Measurements from ENCODE around the gene S1PR4. TPM values are rescaled to one million over a fixed set of nuclear protein-coding genes. Genes with fewer than 3 reads are reported as not detected.

Gene S1PR4
- total and polyA plus RNA-seq, 2 experiments from 2014 or later = 0.07 TPM; not detected in 1

DNA sequence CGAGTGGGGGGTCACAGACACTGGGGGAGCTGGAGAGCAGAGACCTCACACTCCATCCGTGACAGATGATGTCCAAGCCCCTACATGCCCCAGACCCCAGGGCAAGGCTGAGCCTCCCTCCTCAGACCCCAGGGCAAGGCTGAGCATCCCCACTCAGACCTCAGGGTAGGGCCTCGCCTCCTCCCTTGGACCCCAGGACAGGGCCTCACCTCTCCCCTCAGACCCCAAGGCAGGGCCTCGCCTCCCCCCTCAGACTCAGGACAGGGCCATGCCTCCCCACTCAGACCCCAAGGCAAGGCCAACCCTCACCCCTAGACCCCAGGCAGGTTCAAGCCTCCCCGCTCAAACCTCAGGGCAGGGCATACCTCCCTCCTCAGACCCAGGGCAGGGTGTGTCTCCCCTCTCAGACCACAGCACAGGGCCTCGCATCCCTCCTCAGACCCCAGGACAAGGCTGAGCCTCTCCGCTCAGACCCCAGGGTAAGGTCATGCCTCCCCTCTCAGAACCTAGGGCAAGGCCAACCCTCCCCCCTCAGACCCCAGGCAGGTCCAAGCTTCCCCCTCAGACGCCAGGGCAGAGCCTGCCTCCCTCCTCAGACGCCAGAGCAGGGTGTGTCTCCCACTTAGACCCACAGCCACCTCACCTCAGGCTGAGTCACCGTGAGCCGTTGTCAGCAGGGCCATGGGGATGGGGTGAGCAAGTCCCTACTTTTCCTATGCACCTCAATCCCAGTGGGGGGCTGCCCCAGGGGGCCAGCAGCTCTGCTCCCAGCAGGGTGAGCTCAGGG is 1.7 kb upstream of the S1PR4 start:
- no peaks in the 10 kb centered on the region for H4K20me1 ChIP-seq (ENCODE audit: insufficient read depth, poor library complexity, severe bottlenecking)
- no peaks in the 10 kb centered on the region for H3K79me2 ChIP-seq
- no peaks in the 10 kb centered on the region for H3K9me3 ChIP-seq (ENCODE audit: low read depth)
- 70% methylated on average over 7 of the region's 11 CpGs for WGBS (ENCODE audit: low lambda C conversion rate, missing lambda C conversion rate)
- TF ChIP-seq EZH2phosphoT487 (IDR thresholded peaks at IDR 0.05; ENCODE audit: low read depth, severe bottlenecking, unreplicated experiment) (no peak), EZH2 (IDR thresholded peaks at IDR 0.05; ENCODE audit: borderline replicate concordance) (no peak), CTCF (IDR thresholded peaks at IDR 0.05; ENCODE audit: poor library complexity) (no peak)
- H3K4me1 ChIP-seq (ENCODE audit: insufficient read depth) = no peaks in the 10 kb centered on the region
- peak; percentile 57 for DNase-seq (ENCODE audit: low spot score)
- H3K4me2 ChIP-seq = no peak overlapping the region
- H3K9me2 ChIP-seq (replicated peaks; ENCODE audit: insufficient read depth) = no peaks in the 10 kb centered on the region
- no peak overlapping the region for H3K4me3 ChIP-seq
- H3K27me3 ChIP-seq = no peaks in the 10 kb centered on the region
- H2AFZ ChIP-seq = no peak overlapping the region
- peak overlapping the region; percentile 71 for H3K27ac ChIP-seq
- H3K36me3 ChIP-seq (replicated peaks; ENCODE audit: insufficient read depth, low read depth) = no peaks in the 10 kb centered on the region

- no peak for DNase-seq (ENCODE audit: low spot score)
- no peak overlapping the region for H3K4me3 ChIP-seq
Measured at GRCh38 chr19:3178973-3179738, 587 bp downstream of the S1PR4 start.

GRCh38 chr19:3179739-3180293 is 1.2 kb downstream of the S1PR4 start:
- H3K9me2 ChIP-seq (replicated peaks; ENCODE audit: insufficient read depth) = no peaks in the 10 kb centered on the region
- no peak overlapping the region for H2AFZ ChIP-seq
- no peak for TF ChIP-seq EZH2phosphoT487 (IDR thresholded peaks at IDR 0.05; ENCODE audit: low read depth, severe bottlenecking, unreplicated experiment)
- TF ChIP-seq CTCF (IDR thresholded peaks at IDR 0.05; ENCODE audit: poor library complexity) = no peak
- no peak for TF ChIP-seq EZH2 (IDR thresholded peaks at IDR 0.05; ENCODE audit: borderline replicate concordance)
- DNase-seq (ENCODE audit: low spot score) = no peak
- WGBS (ENCODE audit: low lambda C conversion rate, missing lambda C conversion rate) = 95% methylated on average over 26 of the region's 31 CpGs
- H4K20me1 ChIP-seq (ENCODE audit: insufficient read depth, poor library complexity, severe bottlenecking) = no peaks in the 10 kb centered on the region
- H3K9me3 ChIP-seq (ENCODE audit: low read depth) = no peaks in the 10 kb centered on the region
- no peaks in the 10 kb centered on the region for H3K27me3 ChIP-seq
- H3K79me2 ChIP-seq = no peaks in the 10 kb centered on the region
- no peaks in the 10 kb centered on the region for H3K4me1 ChIP-seq (ENCODE audit: insufficient read depth)
- no peak overlapping the region for H3K27ac ChIP-seq
- no peak overlapping the region for H3K4me3 ChIP-seq
- no peak overlapping the region for H3K4me2 ChIP-seq
- no peaks in the 10 kb centered on the region for H3K36me3 ChIP-seq (replicated peaks; ENCODE audit: insufficient read depth, low read depth)

More at GRCh38 chr19:3178973-3179738, 587 bp downstream of the S1PR4 start:
- no peaks in the 10 kb centered on the region for H3K4me1 ChIP-seq (ENCODE audit: insufficient read depth)
- H2AFZ ChIP-seq = no peak overlapping the region
- WGBS (ENCODE audit: low lambda C conversion rate, missing lambda C conversion rate) = 95% methylated on average over 39 of the region's 52 CpGs
- H4K20me1 ChIP-seq (ENCODE audit: insufficient read depth, poor library complexity, severe bottlenecking) = no peaks in the 10 kb centered on the region
- H3K79me2 ChIP-seq = no peaks in the 10 kb centered on the region
- TF ChIP-seq EZH2phosphoT487 (IDR thresholded peaks at IDR 0.05; ENCODE audit: low read depth, severe bottlenecking, unreplicated experiment) = no peak
- no peaks in the 10 kb centered on the region for H3K9me3 ChIP-seq (ENCODE audit: low read depth)
- H3K9me2 ChIP-seq (replicated peaks; ENCODE audit: insufficient read depth) = no peaks in the 10 kb centered on the region
- H3K27ac ChIP-seq = no peak overlapping the region
- H3K36me3 ChIP-seq (replicated peaks; ENCODE audit: insufficient read depth, low read depth) = no peaks in the 10 kb centered on the region
- no peaks in the 10 kb centered on the region for H3K27me3 ChIP-seq
- H3K4me2 ChIP-seq = no peak overlapping the region

Measured in hepatocyte (in vitro differentiated cells).